Stomach (tissue), 4 donors: Measurements from ENCODE around the gene TMEM181.
"Not testable (repeated sequence)": the region's sequence is repeated elsewhere in the genome, so short reads cannot be mapped to it uniquely, and the experiment has no call there.

Experiments
- CTCF ChIP-seq, 7 experiments: fragments of 450-650 bp in 4 of 7; fragments of 200-600 bp in 3 of 7; sonication (generic) in 3 of 7; IDR thresholded peaks; one replicate each; pipeline ENCODE4 v1.5.1; 2016 to 2019; ENCODE audit warnings: antibody characterized with exemption in 7 of 7, control low read depth in 2 of 7, mild to moderate bottlenecking in 1 of 7
- POLR2A ChIP-seq, 4 donors: fragments of 450-650 bp; IDR thresholded peaks; one replicate each; pipeline ENCODE4 v1.6.1; 2016; ENCODE audit warnings: antibody characterized with exemption in 4 of 4, control low read depth in 2 of 4, mild to moderate bottlenecking in 1 of 4, moderate library complexity in 1 of 4

DNA sequence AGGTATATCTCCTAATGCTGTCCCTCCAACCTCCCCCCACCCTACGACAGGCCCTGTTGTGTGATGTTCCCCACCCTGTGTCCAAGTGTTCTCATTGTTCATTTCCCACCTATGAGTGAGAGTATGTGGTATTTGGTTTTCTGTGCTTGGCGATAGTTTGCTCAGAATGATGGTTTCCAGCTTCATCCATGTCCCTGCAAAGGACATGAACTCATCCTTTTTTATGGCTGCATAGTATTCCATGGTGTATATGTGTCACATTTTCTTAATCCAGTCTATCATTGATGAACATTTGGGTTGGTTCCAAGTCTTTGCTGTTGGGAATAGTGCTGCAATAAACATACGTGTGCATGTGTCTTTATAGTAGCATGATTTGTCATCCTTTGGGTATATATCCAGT, 54.7 kb downstream of the TMEM181 start:
- not testable (repeated sequence) for TF ChIP-seq CTCF, POLR2A (IDR thresholded peaks at IDR 0.05)
